ENCODE results near the gene NET1.

NET1 gene

DNA sequence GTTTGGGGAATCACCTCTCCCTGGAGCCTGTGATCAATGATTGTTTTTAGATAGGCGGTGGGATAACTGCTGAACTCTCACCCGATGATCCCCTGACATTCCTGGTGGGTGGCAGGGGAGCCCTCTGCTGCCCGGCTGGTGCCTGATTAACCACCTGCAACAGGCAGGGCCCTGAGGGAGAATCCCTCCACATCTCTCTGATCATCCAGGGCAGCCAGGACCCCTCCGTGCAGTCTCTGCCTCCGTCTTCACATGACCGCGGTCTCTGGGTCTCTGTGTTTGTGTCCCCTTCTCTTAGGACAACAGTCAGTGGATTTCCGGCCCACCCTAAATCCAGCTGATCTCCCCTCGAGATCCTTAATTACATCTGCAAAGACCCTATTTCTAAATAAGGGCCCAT, 69.7 kb downstream of the NET1 start:
- no peak for DNase-seq (ENCODE audit: low read depth)

- no peak for DNase-seq (ENCODE audit: low read depth)
These were observed 71.8 kb downstream of the NET1 start for GRCh38 chr10:5484205-5484604.

- no peak for DNase-seq (ENCODE audit: low read depth)
These were observed 72.9 kb downstream of the NET1 start for GRCh38 chr10:5485290-5485689.

DNA sequence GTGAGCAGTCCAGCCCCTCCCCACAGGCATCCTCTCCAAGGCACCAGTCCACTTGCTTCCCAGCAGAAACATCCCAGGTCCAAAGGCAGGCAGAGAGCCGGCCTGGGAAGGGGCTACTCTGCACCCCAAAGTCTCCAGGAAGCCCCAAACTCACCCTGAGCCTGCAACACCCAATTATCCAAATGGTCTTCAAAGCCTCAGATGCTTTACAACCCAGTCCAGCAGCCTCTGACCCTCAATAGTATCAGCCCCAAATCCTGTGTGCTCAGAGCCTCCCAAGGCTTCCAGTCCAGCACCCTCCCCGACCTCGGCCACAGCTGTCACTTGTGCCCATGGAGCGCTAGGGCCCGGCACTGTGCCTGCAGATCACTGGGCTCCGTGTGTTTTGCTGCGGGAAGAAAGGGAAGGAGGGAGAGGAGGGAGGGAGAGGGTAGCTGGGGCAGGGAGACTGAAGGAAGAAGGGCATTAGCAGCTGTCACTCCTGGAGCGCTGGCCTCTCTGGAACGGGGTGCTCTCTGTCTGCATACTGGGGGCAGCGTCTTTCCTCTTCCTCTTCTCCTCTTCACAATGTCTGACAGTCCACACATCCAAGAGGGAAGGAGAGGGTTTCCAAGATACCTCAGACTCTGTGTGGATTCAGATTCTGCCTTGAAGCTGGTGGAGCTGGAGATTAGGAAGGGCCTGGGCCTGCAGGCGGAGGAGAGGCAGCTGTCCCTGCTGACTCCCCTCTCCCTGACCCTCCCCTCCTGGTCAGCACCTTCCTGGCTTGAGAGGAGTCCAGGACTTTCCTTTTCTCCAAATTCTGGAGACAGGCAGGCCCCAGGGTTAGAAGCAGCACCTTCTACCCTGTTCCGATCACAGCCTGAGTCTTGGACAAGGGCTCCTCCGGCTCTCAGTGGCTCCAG, 73.8 kb downstream of the NET1 start:
- DNase-seq (ENCODE audit: low read depth) = no peak

GRCh38 chr10:5486853-5487235, 74.5 kb downstream of the NET1 start:
- DNase-seq (ENCODE audit: low read depth) = no peak

- no peak for DNase-seq (ENCODE audit: low read depth)
These were observed 76.2 kb downstream of the NET1 start for GRCh38 chr10:5488272-5489161.

GRCh38 chr10:5490032-5490431, 77.7 kb downstream of the NET1 start:
- no peak for DNase-seq (ENCODE audit: low read depth)

DNA sequence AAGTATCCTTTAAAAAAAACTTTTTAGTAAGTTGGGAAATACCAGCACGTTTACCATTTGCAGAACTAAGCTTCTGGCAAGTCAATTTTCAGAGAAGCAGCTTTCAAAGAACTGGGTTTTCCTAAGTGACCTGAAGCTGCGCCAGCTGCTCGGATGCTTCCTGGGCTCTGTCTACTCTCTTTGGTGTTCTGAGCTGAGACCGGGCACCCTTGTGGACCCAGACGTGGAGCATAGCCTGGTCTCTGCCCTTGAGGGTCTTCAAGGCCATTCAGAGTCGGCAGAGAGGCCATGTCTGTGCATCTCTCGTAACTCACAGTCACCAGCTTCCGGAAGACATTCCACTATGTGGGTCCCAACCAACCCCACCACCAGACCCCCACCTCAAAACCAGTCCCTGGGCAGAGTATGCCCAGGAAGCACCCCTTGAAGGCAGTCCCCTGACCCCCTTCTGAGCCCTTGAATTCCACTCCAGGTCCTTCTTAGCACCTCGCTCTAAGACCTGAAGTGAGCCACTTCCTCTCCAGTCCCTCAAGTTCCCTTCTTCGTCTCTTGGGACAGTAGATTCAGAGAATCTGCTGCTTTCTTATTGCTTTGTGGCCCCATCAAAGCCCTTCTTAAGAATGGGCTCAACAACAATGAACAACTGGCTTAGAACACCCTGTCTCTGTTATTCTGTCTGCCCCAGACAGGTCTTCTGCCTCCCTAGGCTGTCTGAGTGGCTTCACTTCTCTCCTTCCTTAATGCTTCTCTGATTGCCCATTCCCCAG, 78.5 kb downstream of the NET1 start:
- no peak for DNase-seq (ENCODE audit: low read depth)

GRCh38 chr10:5491477-5491876, 79.1 kb downstream of the NET1 start:
- DNase-seq (ENCODE audit: low read depth) = no peak

GRCh38 chr10:5492322-5492855, 80.0 kb downstream of the NET1 start:
- no peak for DNase-seq (ENCODE audit: low read depth)

GRCh38 chr10:5492929-5493576, 80.7 kb downstream of the NET1 start:
- DNase-seq (ENCODE audit: low read depth) = no peak

GRCh38 chr10:5493691-5494090, 81.3 kb downstream of the NET1 start:
- no peak for DNase-seq (ENCODE audit: low read depth)

- no peak for DNase-seq (ENCODE audit: low read depth)
These were observed 82.3 kb downstream of the NET1 start for GRCh38 chr10:5494611-5495010.

GRCh38 chr10:5496261-5497250, 84.2 kb downstream of the NET1 start:
- DNase-seq (ENCODE audit: low read depth) = no peak

- no peak for DNase-seq (ENCODE audit: low read depth)
These were observed 84.9 kb downstream of the NET1 start for GRCh38 chr10:5497289-5497688.

- DNase-seq (ENCODE audit: low read depth) = no peak
These were observed 85.8 kb downstream of the NET1 start for GRCh38 chr10:5497948-5498730.

- DNase-seq (ENCODE audit: low read depth) = no peak
These were observed 86.6 kb downstream of the NET1 start for GRCh38 chr10:5498791-5499492.

- no peak for DNase-seq (ENCODE audit: low read depth)
These were observed 87.3 kb downstream of the NET1 start, which contains the start of gene CALML5 for GRCh38 chr10:5499493-5500140. TSS of gene CALML5 (minus strand) at chr10:5499570. CDS start at chr10:5499438, 132 bp downstream.

Data from stimulated activated CD8-positive, alpha-beta memory T cell treated with anti-CD3 and anti-CD28 coated beads, Interleukin-15, amount 100 ng/mL, for 1 hour (primary cell).